Mucosa of descending colon (tissue), 3 donors: ENCODE measurements around the gene OLIG1. TPM values are rescaled to one million over a fixed set of nuclear protein-coding genes. Genes with fewer than 3 reads are reported as not detected.

Experiments used
- ATAC-seq: fragments of 200-7000 bp; cut with Tn5 transposase; one replicate; pipeline ENCODE4 v1.9.1; 2020; ENCODE audit warnings: mild to moderate bottlenecking, moderate library complexity
- DNase-seq, 3 donors: peaks; one replicate each; pipeline ENCODE4 v3.0.0-alpha.2; 2020
- H3K36me3 ChIP-seq: fragments of 200-600 bp; one replicate; pipeline ENCODE4 v1.8.0; 2021; ENCODE audit warnings: low read depth, mild to moderate bottlenecking
- H3K4me1 ChIP-seq: fragments of 200-600 bp; one replicate; pipeline ENCODE4 v1.8.0; 2021; ENCODE audit warnings: low read depth, mild to moderate bottlenecking
- H3K4me3 ChIP-seq: fragments of 200-600 bp; one replicate; pipeline ENCODE4 v1.8.0; 2021; ENCODE audit warnings: mild to moderate bottlenecking
- H3K9me3 ChIP-seq: fragments of 200-600 bp; one replicate; pipeline ENCODE4 v1.8.0; 2021; ENCODE audit warnings: mild to moderate bottlenecking
- CTCF ChIP-seq: fragments of 200-600 bp; IDR thresholded peaks from one replicate; pipeline ENCODE4 v1.8.0; 2022; ENCODE audit warnings: antibody characterized with exemption, mild to moderate bottlenecking
- intact Hi-C, 2 donors: fragments of 100-400 bp; cut with DNase I in 1 of 2; cut with micrococcal nuclease in 1 of 2; formaldehyde crosslinking; loops; one replicate each; pipeline versions ENCODE4 v1.11.0 to v1.11.1; 2022; cut with DNase I, micrococcal nuclease
- total RNA-seq, 3 donors: library from RNA; stranded (reverse); fragmentation: NEBNext Ultra II Directional in 2 of 3; extraction: Animal tissue kit (Norgen Biotek cat#: 25700) in 2 of 3; gene quantifications; one replicate each; pipeline versions ENCODE4 v1.2.1 to v1.2.4, GENCODE V29; 2021 to 2023
- donor health status: DM: no; HTN: no; CAD: no; lungs with moderate emphysema.
- donor health status: DM: no; HTN: no; CAD: no.
- donor health status: DM: no; HTN: yes; CAD: no.

Gene OLIG1
- total RNA-seq, 3 donors from 2014 or later: not detected

- no peak overlapping the region for H3K4me3 ChIP-seq
- H3K36me3 ChIP-seq: no peaks in the 10 kb centered on the region
- no peak for ATAC-seq
- intact Hi-C loops: no loop called here
- DNase-seq: no peak
- H3K4me1 ChIP-seq: peaks cover 17% of the 10 kb centered on the region
- H3K9me3 ChIP-seq: no peaks in the 10 kb centered on the region
- no peak for TF ChIP-seq CTCF
Observed at GRCh38 chr21:33067043-33067442, 2.9 kb upstream of the OLIG1 start.

- no peak for ATAC-seq
- DNase-seq: no peak
- Histone ChIP-seq H3K9me3 (no peaks in the 10 kb centered on the region), H3K4me3 (no peak overlapping the region), H3K36me3 (no peaks in the 10 kb centered on the region), H3K4me1 (peaks cover 17% of the 10 kb centered on the region)
- intact Hi-C loops: no loop called here
- no peak for TF ChIP-seq CTCF
Observed at GRCh38 chr21:33067457-33067856, 2.5 kb upstream of the OLIG1 start.

- TF ChIP-seq CTCF: no peak
- intact Hi-C loops: no loop called here
- no peak for ATAC-seq
- H3K9me3 ChIP-seq: no peaks in the 10 kb centered on the region
- H3K36me3 ChIP-seq: no peaks in the 10 kb centered on the region
- H3K4me1 ChIP-seq: peaks cover 17% of the 10 kb centered on the region
- no peak overlapping the region for H3K4me3 ChIP-seq
- DNase-seq: no peak
Observed at GRCh38 chr21:33069243-33069642, 698 bp upstream of the OLIG1 start.

- no peak overlapping the region for H3K4me3 ChIP-seq
- H3K4me1 ChIP-seq: peaks cover 17% of the 10 kb centered on the region
- no peak for TF ChIP-seq CTCF
- no peak for ATAC-seq
- no peaks in the 10 kb centered on the region for H3K9me3 ChIP-seq
- no peak for DNase-seq
- H3K36me3 ChIP-seq: no peaks in the 10 kb centered on the region
- intact Hi-C loops: no loop called here
Observed at GRCh38 chr21:33069645-33069993, 322 bp upstream of the OLIG1 start.

- intact Hi-C loops: no loop called here
- DNase-seq (no peak), ATAC-seq (no peak)
- TF ChIP-seq CTCF: no peak
- Histone ChIP-seq H3K4me1 (peaks cover 17% of the 10 kb centered on the region), H3K4me3 (no peak overlapping the region), H3K9me3 (no peaks in the 10 kb centered on the region), H3K36me3 (no peaks in the 10 kb centered on the region)
Observed at GRCh38 chr21:33070744-33070997, 730 bp downstream of the OLIG1 start.

- intact Hi-C loops: no loop called here
- TF ChIP-seq CTCF: no peak
- no peaks in the 10 kb centered on the region for H3K9me3 ChIP-seq
- H3K4me1 ChIP-seq: peaks cover 17% of the 10 kb centered on the region
- no peaks in the 10 kb centered on the region for H3K36me3 ChIP-seq
- DNase-seq: no peak
- H3K4me3 ChIP-seq: no peak overlapping the region
- ATAC-seq: peak; percentile 13
Observed at GRCh38 chr21:33070998-33071769, 1.2 kb downstream of the OLIG1 start.
